Endodermal cell (in vitro differentiated cells): ENCODE measurements around the gene PSAP. TPM values are rescaled to one million over a fixed set of nuclear protein-coding genes. Genes with fewer than 3 reads are reported as not detected.
"Not testable (repeated sequence)": the region's sequence is repeated elsewhere in the genome, so short reads cannot be mapped to it uniquely, and the experiment has no call there.

ENCODE experiments used
- DNase-seq: peaks from one replicate; pipeline ENCODE4 v3.0.0-alpha.2; 2017
- H3K27ac ChIP-seq: 2 replicates; pipeline ENCODE4 v1.5.1; 2013; ENCODE audit warnings: mild to moderate bottlenecking, low read depth, low read length, moderate library complexity
- H3K27me3 ChIP-seq: 2 replicates; pipeline ENCODE4 v1.6.1; 2013; ENCODE audit warnings: mild to moderate bottlenecking, low read length, moderate library complexity; ENCODE audit not compliant: insufficient read depth, control insufficient read depth, poor library complexity, severe bottlenecking
- H3K36me3 ChIP-seq: 2 replicates; pipeline ENCODE4 v1.7.0; 2013; ENCODE audit warnings: mild to moderate bottlenecking, low read length, moderate library complexity; ENCODE audit not compliant: control insufficient read depth, insufficient read depth
- H3K4me1 ChIP-seq: one replicate; pipeline ENCODE4 v1.7.0; 2013; ENCODE audit warnings: low read length; ENCODE audit not compliant: control insufficient read depth, insufficient read depth
- H3K4me3 ChIP-seq: 2 replicates; pipeline ENCODE4 v1.5.1; 2013; ENCODE audit warnings: mild to moderate bottlenecking, low read length, moderate library complexity
- H3K9ac ChIP-seq: 2 replicates; pipeline ENCODE4 v1.6.1; 2013; ENCODE audit warnings: mild to moderate bottlenecking, low read length, moderate library complexity; ENCODE audit not compliant: poor library complexity, severe bottlenecking; ENCODE audit errors: extremely low read depth
- H3K9me3 ChIP-seq: 2 replicates; pipeline ENCODE4 v1.6.1; 2013; ENCODE audit warnings: mild to moderate bottlenecking, low read length, moderate library complexity; ENCODE audit not compliant: control insufficient read depth
- H3K27ac Mint-ChIP-seq: 2 replicates; pipeline ENCODE4 v1.8.0; 2020; ENCODE audit warnings: mixed read lengths
- H3K27me3 Mint-ChIP-seq: 2 replicates; pipeline ENCODE4 v1.8.0; 2021; ENCODE audit warnings: mild to moderate bottlenecking, mixed read lengths; ENCODE audit not compliant: insufficient read depth
- H3K36me3 Mint-ChIP-seq: 2 replicates; pipeline ENCODE4 v1.8.0; 2020; ENCODE audit warnings: low read depth, mixed read lengths
- H3K4me1 Mint-ChIP-seq: 2 replicates; pipeline ENCODE4 v1.8.0; 2020; ENCODE audit warnings: mixed read lengths
- H3K4me3 Mint-ChIP-seq: 2 replicates; pipeline ENCODE4 v1.8.0; 2020; ENCODE audit warnings: mild to moderate bottlenecking, moderate library complexity, mixed read lengths
- H3K9me3 Mint-ChIP-seq: 2 replicates; pipeline ENCODE4 v1.8.0; 2020; ENCODE audit warnings: mild to moderate bottlenecking, mixed read lengths
- CTCF ChIP-seq: fragments of 200-600 bp; sonication (generic); conservative IDR thresholded peaks from 2 replicates; pipeline ENCODE4 v1.5.0; 2021; ENCODE audit warnings: antibody characterized with exemption, mild to moderate bottlenecking
- WGBS, 2 experiments: methylation state at CpG; one replicate each; pipeline versions ENCODE4 v1.1.5 to v1.1.7; 2013; ENCODE audit warnings: missing lambda C conversion rate in 2 of 2, mixed read lengths in 1 of 2; ENCODE audit not compliant: insufficient coverage in 1 of 2, insufficient read length in 1 of 2; 5-methylcytosine and 5-hydroxymethylcytosine counted together
- total RNA-seq, 2 donors: library from RNA; stranded (reverse); fragmentation: NEBNext Ultra II Directional in 1 of 2; extraction: Animal tissue kit (Norgen Biotek cat#: 25700) in 1 of 2; gene quantifications; 2 replicates in 1 of 2; 3 replicates in 1 of 2; pipeline ENCODE4 v1.2.1, GENCODE V29; 2021

PSAP gene
- total RNA-seq, 2 donors from 2014 or later, result 456 to 549 TPM

DNA sequence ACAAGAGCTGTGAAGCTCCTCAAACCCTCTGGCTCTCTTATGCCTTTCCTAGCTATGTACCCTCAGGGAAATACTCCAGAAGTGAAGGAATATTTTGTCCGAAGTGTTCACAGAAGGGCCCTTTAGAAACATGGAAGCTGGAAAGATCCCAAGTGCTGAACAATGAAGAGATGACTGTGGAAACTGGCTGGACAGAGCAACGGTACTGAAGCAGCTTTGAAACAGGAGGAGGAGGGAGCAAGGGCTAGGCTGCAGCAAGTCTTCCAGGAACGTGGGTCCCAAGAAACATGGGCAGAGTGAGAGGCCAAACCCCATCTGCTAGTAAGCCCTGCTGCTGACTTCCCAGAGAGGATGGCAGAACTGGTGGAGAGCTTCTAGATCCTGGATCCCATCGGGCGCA lies 3.0 kb upstream of the PSAP start:
- WGBS, 2 experiments, result 63 to 91% methylated on average over 2 to 5 of the region's 5 CpGs
- H3K36me3 ChIP-seq, result no peaks in the 10 kb centered on the region
- Mint-ChIP-seq H3K36me3 (no peaks in the 10 kb centered on the region), H3K9me3 (no peaks in the 10 kb centered on the region), H3K27me3 (no peaks in the 10 kb centered on the region), H3K4me3 (no peak overlapping the region), H3K4me1 (peaks cover 15% of the 10 kb centered on the region), H3K27ac (no peak overlapping the region)
- DNase-seq, result no peak
- no peaks in the 10 kb centered on the region for H3K4me1 ChIP-seq
- H3K9ac ChIP-seq, result no peak overlapping the region
- H3K27me3 ChIP-seq, result peaks cover 6% of the 10 kb centered on the region
- TF ChIP-seq CTCF, result no peak
- H3K9me3 ChIP-seq, result no peaks in the 10 kb centered on the region
- no peak overlapping the region for H3K4me3 ChIP-seq
- H3K27ac ChIP-seq, result no peak overlapping the region

DNA sequence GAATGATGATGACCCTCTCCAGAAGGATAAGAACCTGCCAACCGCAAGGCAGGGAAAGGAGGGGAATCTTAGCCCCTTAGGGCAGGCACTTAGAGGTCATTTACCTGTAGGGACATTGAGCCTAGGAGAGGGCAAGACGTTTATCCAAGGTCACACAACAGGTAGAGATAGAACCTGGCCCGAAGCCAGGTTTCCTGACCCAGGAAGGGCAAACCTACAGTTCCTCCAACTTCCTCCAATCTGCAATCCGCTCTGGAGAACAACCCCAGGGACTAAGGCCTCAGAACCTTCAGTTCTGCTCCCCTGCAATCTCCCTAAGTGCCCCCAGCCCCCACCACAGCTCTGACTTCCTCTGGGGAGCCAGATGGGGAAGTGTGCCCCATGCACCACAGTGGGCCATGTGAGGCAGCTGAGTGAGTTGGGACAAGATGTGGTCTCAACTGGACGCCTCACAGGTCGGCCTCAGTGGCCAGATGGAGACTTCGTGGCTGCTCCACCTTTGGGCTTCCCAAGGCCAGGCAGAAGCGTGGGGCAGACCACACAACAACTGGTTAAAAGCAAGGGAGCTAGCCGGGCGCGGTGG lies 1.4 kb upstream of the PSAP start:
- Mint-ChIP-seq H3K27ac (no peak overlapping the region), H3K4me3 (no peak overlapping the region)
- WGBS, 2 experiments, result 90 to 94% methylated on average over 9 to 11 of the region's 11 CpGs

DNA sequence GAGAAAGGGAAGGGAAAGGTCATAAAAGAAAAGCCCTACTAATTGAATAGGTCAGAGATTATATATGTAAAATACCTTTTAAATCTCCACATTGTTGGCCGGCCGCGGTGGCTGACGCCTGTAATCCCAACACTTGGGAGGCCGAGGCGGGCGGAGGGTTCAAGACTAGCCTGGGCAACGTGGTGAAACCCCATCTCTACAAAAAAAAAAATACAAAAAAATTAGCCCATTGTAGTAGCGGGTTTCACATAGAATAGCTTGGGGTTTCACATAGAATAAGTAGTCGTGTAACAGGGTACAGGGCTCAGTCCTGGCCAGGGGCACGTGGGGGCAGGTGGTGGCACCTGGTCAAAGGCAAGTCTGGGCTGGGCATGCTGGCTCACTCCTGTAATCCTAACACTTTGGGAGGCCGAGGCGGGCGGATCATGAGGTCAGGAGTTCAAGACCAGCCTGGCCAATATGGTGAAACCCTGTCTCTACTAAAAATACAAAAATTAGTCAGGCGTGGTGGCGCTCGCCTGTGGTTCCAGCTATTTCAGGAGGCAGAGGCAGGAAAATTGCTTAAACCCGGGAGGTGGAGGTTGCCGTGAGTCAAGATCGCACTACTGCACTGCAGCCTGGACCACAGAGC lies 529 bp upstream of the PSAP start:
- not testable (repeated sequence) for H3K27ac ChIP-seq, H3K4me1 ChIP-seq, H3K36me3 Mint-ChIP-seq, H3K27me3 ChIP-seq, DNase-seq, H3K9me3 Mint-ChIP-seq, H3K36me3 ChIP-seq, H3K9me3 ChIP-seq, H3K9ac ChIP-seq, H3K27me3 Mint-ChIP-seq
- H3K27ac Mint-ChIP-seq, result peak overlapping the region; percentile 94
- H3K4me3 ChIP-seq, result peak overlapping the region; percentile 99
- WGBS, 2 experiments, result 66 to 81% methylated on average over 7 to 20 of the region's 20 CpGs
- H3K4me1 Mint-ChIP-seq, result peaks cover 26% of the 10 kb centered on the region
- peak overlapping the region; percentile 86 for H3K4me3 Mint-ChIP-seq

More for the DNA sequence above, 1.4 kb upstream of the PSAP start:
- Histone ChIP-seq H3K27ac (no peak overlapping the region), H3K4me3 (no peak overlapping the region), H3K4me1 (peaks cover 7% of the 10 kb centered on the region), H3K27me3 (no peaks in the 10 kb centered on the region), H3K9ac (no peak overlapping the region), H3K9me3 (no peaks in the 10 kb centered on the region), H3K36me3 (no peaks in the 10 kb centered on the region)
- Mint-ChIP-seq H3K27me3 (no peaks in the 10 kb centered on the region), H3K36me3 (peaks cover 4% of the 10 kb centered on the region), H3K4me1 (peaks cover 26% of the 10 kb centered on the region), H3K9me3 (no peaks in the 10 kb centered on the region)
- no peak for TF ChIP-seq CTCF
- no peak for DNase-seq
